ENCODE results near the gene CRHBP.
"Not testable (repeated sequence)": the region's sequence is repeated elsewhere in the genome, so short reads cannot be mapped to it uniquely, and the experiment has no call there.

Gene CRHBP, protein sequence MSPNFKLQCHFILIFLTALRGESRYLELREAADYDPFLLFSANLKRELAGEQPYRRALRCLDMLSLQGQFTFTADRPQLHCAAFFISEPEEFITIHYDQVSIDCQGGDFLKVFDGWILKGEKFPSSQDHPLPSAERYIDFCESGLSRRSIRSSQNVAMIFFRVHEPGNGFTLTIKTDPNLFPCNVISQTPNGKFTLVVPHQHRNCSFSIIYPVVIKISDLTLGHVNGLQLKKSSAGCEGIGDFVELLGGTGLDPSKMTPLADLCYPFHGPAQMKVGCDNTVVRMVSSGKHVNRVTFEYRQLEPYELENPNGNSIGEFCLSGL

DNA sequence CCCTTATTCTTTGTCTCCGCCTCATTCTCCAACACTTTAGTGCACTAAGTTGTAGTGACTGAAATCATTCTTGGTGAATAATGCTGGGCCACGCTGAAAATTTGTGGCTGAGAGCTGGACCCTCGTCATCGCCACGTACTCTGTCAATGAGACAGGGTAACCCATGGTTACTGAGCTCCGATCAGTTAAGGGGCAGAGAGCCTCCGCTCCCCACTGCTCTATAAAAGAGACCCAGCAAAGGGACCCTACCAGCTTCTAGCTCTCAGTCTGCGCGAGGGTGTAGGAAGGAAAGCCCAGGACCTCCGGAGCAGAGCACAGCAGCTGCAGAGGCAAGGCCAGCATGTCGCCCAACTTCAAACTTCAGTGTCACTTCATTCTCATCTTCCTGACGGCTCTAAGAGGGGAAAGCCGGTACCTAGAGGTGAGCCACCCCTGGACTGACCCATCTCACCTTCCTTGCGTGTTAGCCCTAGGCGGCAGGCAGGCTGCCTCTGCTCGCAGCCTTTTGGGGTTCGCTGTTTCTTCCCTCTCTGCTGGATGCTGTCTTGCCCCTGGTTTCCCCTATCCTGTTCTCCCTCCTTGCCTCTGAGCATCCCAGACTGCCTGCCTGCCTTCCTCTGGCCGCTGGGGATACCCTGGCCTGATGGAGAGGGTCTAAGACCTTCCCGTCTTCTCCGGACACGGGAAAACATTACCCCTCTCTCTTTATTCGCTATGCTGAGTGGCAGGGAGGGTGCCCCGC, at the start of gene CRHBP:
CRHBP (plus strand) TSS at position 251 of the 742 bp plus-strand sequence; CDS start at position 341, 90 bp downstream.
- no peak for DNase-seq (ENCODE audit: low read depth)

DNA sequence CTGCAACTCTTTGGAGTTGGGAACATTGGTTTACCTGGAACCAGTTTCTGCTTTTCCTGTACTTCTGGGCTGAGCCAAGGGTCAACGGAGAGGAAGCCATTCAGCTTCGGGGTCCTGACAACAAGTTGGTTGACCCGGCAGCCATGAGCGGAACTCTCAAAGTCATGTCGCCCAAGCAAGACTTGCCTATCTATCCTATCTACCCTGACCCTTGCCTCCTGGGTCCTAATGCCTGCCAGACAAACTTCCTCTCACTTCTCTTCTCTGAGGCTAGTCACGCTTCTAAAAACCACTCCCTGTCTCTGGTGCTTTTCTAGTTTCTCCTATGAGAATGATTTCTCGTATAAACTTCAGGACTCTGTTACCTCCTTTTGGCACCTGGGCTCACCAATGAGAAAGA, 44.7 kb upstream of the CRHBP start:
- no peak for DNase-seq (ENCODE audit: low read depth)

DNA sequence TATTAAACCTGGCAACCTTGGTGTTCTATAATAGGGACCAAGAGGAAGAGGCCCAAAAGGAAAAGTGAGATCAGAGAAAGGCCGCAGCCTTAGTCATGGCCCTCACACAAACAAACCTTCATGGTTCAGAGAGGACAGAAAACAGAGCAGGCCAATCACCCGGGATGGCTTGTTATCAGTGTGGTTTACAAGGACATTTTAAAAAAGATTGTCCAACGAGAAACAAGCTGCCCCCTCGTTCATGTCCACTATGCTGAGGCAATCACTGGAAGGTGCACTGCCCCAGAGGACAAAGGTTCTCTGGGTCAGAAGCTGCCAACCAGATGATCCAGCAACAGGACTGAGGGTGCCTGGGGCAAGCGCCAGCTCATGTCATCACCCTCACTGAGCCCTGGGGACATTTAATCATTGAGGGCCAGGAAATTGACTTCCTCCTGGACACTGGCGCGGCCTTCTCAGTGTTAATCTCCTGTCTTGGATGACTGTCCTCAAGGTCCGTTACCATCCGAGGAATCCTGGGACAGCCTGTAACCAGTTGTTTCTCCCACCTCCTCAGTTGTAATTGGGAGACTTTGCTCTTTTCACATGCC, 42.4 kb upstream of the CRHBP start:
- DNase-seq (ENCODE audit: low read depth): not testable (repeated sequence)

DNA sequence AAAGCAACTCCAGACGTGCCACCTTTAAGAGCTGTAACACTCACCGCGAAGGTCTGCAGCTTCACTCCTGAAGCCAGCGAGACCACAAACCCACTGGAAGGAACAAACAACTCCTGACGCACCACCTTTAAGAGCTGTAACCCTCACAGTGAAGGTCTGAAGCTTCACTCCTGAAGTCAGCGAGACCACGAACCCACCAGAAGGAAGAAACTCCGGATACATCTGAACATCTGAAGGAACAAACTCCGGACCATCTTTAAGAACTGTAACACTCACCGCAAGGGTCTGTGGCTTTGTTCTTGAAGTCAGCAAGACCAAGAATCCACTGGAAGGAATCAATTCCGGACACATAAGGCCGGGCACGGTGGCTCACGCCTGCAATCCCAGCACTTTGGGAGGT, 38.2 kb upstream of the CRHBP start:
- DNase-seq (ENCODE audit: low read depth): not testable (repeated sequence)

DNA sequence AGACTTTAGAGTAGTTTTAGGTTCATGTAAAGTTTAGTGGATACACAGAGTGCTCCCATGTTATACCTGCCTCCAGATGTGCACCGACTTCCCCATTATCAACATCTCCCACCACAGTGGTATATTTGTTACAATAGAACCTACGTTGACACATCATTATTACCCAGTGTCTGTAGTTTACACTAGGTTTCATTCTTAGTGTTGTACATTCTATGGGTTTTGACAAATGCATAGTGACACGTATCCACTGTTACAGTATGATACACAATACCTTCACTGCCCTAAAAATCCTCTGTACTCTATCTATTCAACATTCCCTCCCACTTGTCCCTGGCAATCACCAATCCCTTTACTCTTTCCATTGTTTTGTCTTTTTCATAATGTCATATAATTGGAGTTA, 34.3 kb upstream of the CRHBP start:
- DNase-seq (ENCODE audit: low read depth): no peak

DNA sequence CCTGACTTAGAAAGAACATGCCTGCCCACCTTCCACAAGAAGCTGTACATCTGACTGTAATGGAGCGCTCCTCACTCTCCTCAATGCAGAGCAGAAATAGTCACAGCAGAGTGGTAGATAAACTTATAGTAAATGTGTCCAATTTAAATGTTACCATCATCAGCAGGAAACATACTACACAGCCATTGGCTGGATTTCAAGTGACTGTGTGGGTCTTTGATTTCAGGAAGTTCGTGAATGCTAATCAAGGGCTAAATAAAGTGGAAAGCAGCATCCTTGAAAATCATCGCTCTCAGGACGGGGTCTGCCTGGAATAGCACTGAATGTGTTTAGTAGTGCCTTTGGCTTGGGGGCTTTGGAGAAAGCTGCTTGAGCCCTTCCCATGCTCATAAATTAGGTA, 32.4 kb upstream of the CRHBP start:
- no peak for DNase-seq (ENCODE audit: low read depth)

DNA sequence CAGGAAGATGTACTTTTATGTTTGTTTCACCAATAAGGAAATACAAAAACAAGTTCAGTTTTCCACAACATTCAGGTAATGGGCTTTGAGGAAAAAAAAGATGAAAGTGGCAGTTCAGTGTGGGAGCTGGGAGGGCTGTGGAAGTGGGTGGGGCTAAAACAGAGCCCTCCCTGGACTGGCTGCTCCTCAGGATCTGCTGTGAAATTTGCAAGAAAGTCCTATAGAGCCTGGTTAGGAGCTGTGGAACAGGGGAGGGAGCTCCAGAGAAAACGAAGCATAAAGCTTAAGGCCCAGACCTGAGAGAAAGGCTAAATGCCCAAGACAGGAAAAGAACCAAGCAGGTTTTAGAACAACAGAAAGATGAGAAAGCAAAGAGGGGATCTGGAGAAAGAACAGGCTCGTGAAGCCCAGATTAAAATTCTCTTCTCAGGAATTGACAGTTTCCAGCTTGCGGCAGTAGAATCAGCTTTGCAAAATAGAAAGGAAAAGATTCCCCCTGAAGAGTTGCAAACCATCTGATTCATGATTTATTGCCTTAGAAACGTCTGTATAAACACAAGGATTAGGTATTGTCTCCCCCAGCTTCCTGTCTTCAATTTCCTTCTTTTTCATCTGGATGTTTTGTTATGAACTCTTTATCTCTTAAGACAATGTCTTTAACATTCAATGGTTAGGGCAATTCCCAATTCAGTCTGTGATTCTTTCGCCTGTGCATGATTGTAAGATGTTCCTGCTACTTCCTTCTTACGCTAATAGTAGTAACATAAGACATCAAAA, 26.3 kb upstream of the CRHBP start:
- no peak for DNase-seq (ENCODE audit: low read depth)

DNA sequence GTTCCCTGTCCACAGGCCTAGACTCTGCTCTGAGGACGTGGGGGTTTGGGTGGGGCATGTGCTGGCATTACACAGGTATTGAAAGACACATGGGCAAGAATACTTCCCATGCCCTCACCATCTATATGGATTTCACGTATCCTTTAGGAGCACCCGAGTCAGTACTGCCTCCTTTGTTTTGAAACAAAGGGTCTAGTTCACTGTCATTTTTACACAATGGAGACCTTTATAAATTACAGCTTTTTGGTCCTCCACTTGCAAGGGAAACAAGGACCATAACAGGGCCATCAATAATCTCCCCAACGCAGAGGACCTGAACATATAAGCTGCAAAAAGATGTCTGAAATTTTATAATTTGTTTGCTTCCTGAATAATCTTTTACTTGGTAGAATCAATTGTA, 24.9 kb upstream of the CRHBP start:
- no peak for DNase-seq (ENCODE audit: low read depth)

DNA sequence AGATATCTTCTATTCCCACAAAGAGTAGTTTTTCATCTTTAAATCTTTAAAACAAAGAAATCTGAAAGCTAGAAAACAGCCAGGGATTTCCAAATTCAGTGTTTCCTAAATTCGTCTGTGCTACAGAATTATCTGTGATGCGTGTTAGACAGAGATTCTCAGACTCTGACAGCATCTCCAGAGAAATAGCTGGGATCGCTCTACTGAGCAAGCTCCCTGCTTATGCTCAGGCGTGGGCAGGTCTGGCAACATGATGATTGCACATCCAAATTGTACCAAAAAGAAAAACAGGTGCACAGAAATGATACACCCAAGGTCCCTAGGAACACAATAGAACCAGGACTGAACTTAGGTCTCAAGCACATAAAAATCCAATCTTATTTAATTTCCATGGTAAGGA, 22.8 kb upstream of the CRHBP start:
- DNase-seq (ENCODE audit: low read depth): no peak

DNA sequence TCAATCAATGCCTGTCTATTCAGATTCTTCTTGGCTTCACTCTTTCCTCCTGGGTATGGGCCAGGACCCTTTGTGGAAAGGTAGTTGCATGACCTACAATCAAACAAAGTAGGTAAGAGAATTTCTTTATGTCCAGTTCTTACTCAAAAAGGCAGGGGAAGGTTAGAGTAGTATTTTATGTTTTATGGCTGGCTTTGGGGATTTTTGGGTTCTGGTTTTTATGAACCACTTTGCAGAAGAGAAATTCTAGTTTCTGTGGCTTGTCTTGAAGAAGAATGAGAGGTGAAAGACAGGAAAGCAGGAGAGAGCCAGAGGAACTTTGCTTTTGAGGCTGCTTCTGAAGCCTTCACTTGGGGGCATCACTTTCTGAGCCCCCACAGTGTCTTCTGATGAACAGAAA, 14.7 kb upstream of the CRHBP start:
- DNase-seq (ENCODE audit: low read depth): no peak

DNA sequence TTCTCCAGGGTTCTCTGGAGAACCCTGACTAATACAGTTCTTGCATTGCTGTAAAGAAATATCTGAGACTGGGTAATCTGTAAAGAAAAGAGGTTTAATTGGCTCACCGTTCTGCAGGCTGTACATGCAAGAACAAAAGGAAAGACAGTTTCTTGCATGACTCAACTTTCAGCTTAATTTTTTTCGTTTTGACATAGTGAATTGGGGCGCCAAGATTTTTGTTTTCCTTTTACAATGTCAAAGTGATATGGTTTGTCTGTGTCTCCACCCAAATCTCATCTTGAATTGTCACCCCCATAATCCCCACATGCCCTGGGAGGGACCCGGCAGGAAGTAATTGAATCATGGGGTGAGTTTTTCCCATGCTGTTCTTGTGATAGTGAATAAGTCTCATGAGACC, 11.8 kb upstream of the CRHBP start:
- DNase-seq (ENCODE audit: low read depth): no peak

DNA sequence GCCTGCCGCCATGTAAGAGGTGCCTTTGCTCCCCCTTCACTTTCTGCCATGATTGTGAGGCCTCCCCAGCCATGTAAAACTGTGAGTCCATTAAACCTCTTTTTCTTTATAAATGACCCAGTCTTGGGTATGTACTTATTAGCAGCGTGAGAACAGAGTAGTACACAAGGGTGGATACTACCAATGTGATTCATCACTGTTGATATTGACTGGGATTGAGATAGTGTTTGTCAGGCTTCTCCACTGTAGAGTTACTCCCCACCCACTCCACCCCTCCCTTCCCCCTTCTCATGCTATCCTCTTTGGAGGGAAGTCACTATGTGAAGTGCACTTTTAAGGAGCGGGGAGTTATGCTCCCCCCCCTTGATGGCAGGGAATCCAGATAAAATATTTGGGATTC, 11.4 kb upstream of the CRHBP start:
- DNase-seq (ENCODE audit: low read depth): no peak

DNA sequence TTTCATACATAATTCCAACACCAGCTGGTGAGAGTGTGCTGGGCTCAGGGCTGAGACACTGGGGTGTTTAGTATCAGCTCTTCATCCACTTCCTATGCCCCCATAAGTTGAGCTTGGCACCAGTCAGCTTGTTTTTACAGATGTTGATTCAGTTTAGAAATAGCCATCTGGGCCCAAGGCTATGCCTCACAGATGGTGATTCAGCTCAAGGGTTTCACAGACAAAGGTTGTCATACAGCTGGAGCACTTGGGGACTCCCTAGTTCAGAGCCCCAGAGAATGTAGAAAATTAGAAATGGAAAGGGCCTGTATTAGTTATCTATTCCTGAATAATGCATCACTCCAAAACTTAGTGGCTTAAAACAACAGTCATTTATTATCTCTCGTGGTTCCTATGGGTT, 10.3 kb upstream of the CRHBP start:
- DNase-seq (ENCODE audit: low read depth): no peak

DNA sequence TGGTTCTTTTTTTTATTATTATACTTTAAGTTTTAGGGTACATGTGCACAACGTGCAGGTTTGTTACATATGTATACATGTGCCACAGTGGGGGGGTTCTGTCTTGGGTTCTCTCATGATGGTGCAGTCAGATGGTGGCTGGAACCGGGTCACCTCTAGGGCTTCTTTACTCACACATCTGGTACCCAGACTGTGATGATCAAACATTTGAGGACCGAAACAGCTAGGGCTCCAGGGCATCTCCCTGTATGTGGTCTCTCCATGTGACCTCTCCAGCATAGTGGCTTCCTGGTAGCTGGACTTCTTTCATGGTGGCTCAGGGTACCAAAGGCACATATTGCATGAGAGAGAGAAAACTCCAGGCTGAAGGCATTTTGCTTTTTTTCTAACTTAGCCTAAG, 9.8 kb upstream of the CRHBP start:
- no peak for DNase-seq (ENCODE audit: low read depth)

DNA sequence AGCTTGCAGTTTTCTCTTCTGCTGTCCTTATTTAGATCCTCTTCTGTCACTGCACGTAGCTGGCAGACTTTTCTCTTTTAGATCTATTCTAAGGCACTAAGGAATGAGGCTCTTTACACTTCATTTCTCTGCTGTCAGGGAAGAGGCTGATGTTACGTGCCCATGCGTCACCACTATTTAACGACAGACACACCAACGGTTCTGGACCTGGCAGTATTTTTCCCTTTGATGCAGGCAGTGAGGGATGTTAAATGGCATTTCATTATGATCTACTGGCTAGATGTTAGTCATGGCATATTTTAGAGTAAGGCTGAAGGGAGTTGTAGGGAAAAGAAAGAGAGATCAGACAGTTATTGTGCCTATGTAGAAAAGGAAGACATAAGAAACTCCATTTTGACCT, 8.2 kb upstream of the CRHBP start:
- DNase-seq (ENCODE audit: low read depth): no peak

DNA sequence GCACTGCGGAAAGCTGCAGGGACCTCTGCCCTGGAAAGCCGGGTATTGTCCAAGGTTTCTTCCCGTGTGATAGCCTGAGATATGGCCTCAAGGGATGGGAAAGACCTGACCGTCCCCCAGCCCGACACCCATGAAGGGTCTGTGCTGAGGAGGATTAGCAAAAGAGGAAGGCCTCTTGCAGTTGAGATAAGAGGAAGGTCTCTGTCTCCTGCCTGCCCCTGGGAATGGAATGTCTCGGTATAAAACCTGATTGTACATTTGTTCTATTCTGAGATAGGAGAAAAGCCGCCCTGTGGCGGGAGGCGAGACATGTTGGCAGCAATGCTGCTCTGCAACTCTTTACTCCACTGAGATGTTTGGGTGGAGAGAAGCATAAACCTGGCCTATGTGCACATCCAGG, 7.6 kb upstream of the CRHBP start:
- not testable (repeated sequence) for DNase-seq (ENCODE audit: low read depth)

DNA sequence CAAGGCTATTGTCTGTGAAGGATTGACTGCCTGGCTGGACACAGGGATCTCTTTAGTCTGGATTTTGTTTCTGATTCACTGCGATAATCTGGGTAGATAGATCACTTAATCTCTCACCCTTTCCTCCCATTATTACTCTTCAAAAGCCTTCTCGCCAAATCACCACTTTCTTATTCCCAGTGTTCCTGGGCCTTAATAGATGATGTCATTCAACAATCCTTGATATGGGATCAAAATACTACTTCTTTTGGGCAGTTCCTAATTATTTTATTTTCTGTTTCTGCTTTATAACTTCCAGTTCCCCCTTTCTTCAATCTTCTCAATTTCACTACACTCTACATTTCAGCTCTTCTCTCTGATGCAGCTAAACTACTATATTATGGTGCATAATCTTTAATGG, 6.8 kb upstream of the CRHBP start:
- DNase-seq (ENCODE audit: low read depth): no peak

DNA sequence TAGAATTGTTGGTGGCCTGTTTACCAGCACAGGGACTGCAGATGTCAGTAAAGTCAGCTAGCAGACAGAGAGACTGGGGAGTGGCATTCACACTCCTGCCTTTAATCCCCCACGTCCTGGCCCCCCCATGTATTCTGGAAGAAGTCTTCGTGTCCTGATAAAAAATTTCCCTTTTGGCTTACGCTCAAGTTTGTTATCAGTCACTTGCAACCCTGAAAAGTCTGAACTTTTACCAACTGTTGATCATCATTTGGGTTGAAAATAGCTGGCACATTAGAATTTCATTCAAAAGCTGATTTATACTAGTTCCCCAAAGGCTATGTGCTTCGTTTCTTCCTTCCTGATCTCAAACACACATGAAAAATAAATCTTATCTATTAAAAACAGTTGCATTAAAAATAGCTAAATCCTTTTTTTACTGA, 5.8 kb upstream of the CRHBP start:
- DNase-seq (ENCODE audit: low read depth): no peak

DNA sequence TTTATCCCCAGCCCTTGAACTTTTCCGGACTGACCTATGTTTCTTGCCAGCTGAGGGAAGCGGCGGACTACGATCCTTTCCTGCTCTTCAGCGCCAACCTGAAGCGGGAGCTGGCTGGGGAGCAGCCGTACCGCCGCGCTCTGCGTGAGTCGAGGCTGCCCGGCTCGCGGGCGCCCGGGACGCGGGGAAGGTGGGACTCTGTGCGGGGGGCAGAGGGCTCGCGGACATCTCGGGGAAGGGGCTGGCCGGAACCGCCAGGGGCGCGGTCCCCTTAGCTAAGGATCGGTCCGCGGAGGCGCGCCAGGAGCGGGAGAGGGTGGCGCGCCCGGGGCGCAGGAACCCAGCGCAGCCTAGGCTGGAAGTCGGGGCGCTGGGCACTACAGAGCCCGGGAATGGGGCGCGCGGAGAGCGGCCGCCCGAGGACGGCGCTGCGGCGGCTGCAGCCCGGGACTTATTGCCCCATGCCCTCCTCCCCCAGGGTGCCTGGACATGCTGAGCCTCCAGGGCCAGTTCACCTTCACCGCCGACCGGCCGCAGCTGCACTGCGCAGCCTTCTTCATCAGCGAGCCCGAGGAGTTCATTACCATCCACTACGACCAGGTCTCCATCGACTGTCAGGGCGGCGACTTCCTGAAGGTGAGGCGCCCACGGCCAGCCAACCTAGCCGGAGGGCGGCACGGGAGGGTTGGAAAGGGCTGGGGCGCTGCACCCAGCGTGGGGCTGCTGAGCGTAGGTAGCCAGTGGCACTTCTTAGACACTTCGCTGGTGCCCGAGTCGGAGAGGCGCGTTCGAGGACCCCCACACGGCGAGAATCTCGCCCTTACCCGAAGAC, 922 bp downstream of the CRHBP start:
- no peak for DNase-seq (ENCODE audit: low read depth)

DNA sequence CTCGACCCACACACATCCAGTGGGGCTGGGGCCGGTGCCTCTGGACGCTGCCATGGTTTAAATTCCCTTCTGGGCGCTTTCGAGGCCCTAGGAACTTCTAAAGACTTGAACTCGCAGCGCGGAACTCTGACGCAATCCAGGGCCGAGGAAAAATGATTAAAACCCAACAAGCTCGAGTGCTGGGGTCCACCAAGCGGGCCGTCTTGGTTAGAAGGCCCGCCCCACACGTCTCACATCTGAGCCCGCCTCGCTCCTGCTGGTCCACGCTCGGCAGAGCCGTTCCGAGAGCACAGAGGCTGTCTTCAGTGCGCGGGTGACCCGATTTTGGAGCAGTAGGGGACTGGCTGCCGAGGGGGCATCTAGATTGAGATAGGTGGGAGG, 1.5 kb downstream of the CRHBP start:
- no peak for DNase-seq (ENCODE audit: low read depth)

DNA sequence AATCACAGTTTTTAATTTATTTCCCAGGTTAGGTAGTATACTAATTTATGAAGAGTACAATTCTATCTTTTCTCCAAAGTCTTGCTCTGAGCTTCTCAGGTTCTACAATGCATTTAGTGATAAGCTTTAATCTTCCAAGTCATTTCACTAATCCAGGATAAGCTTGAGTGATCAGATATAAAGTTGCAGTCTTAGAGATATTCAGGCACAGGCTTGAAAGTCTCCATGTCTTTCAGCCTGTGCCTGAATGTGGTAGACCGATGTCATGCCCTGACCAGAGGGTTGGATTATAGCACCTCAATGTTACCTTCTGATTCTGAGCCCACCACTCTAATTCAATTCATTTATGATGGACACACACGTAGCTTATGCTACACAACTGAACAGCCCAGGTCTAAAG, 3.2 kb downstream of the CRHBP start:
- no peak for DNase-seq (ENCODE audit: low read depth)

Data from stimulated activated CD8-positive, alpha-beta memory T cell treated with anti-CD3 and anti-CD28 coated beads, Interleukin-4, amount 100 ng/mL, for 24 hours (primary cell).